Hepatocyte (in vitro differentiated cells): ENCODE results near the gene SP2.

Source experiments
- EZH2 ChIP-seq: fragments of 200-600 bp; sonication (generic); IDR thresholded peaks from 2 replicates; pipeline ENCODE4 v1.6.1; 2016; ENCODE audit warnings: antibody characterized with exemption, mild to moderate bottlenecking, borderline replicate concordance
- TF ChIP-seq, protein P1 (sequence below): fragments of 200-600 bp; sonication (generic); IDR thresholded peaks from 2 replicates; pipeline ENCODE4 v1.5.1; 2016; ENCODE audit warnings: antibody characterized with exemption, mild to moderate bottlenecking; ENCODE audit not compliant: poor library complexity

DNA sequence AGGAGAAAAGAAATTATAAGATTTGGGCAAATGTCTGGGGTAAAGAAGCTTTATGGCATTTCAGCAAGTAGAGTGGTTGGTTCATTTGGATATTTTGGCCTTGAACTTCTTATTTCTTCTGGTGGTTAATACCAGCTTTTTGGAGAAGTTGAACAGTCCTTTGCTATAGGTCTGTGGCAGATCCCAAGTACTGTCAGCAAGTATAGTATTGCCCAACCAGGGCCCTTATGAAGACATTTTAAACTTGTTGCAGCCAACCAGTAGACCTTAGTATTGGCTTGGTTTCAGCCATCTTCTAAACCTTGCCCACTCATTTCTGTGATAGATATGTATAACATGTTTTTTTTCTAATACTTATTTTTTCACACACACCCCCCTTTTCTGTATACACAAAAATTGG, 2.2 kb downstream of the SP2 start:
- TF ChIP-seq, protein P1, sequence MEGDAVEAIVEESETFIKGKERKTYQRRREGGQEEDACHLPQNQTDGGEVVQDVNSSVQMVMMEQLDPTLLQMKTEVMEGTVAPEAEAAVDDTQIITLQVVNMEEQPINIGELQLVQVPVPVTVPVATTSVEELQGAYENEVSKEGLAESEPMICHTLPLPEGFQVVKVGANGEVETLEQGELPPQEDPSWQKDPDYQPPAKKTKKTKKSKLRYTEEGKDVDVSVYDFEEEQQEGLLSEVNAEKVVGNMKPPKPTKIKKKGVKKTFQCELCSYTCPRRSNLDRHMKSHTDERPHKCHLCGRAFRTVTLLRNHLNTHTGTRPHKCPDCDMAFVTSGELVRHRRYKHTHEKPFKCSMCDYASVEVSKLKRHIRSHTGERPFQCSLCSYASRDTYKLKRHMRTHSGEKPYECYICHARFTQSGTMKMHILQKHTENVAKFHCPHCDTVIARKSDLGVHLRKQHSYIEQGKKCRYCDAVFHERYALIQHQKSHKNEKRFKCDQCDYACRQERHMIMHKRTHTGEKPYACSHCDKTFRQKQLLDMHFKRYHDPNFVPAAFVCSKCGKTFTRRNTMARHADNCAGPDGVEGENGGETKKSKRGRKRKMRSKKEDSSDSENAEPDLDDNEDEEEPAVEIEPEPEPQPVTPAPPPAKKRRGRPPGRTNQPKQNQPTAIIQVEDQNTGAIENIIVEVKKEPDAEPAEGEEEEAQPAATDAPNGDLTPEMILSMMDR, result no peak
- no peak for TF ChIP-seq EZH2
